NCI-H345 treated with DMSO at 0.1 percent for 48 hours (cell line): ENCODE measurements around the gene GJB3.

Experiments
- DNase-seq: peaks from one replicate; lab custom pipeline; 2025; ENCODE audit not compliant: unreplicated experiment; lab: John Stamatoyannopoulos, UW

The GJB3 gene

DNA sequence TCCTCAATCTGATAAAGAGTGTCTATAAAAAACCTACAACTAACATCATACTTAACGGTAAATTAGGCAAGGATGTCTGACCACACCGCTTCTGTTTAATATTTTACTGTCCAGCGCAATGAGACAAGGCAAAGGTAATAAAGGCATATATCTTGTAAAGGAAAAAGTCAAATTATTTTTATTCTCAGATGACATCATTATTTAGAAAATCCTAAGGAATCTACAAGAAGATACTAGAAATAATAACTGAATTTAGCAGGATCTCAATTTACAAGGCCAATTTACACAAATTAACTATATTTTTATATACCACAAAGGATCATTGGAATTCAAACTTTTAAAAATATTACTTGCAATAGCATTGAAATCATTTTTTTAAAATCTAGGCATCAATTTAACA is 41.2 kb downstream of the GJB3 start:
- no peak for DNase-seq

DNA sequence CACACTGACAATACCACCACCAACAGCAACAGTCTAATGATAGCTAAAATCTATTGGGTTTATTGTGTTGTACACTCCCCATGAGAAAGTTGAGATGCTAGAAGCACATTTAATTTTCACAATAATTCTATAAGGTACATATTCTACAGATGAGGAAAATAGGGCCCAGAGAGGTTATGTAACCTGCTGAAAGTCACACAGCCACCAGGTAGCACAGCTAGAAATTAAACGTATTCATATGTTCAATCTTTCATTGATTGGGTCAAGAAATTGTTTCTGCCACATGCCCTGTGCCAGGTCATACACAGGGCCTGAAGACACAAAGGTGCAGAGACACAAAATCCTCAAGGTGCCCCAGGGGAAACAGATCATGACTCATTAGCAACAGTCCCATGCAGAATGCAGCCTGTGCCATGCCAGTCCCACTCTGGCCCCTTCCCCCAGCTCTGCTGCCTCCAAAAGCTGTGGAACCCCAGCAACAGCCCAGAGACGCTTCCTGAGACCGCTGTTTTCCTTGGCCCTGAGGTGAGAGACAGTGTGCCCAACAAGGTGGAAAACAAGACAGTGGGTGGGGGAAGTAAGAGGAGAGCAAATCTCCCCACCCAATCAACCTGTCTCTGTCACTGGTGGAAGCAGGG is 43.9 kb downstream of the GJB3 start:
- DNase-seq, result no peak

DNA sequence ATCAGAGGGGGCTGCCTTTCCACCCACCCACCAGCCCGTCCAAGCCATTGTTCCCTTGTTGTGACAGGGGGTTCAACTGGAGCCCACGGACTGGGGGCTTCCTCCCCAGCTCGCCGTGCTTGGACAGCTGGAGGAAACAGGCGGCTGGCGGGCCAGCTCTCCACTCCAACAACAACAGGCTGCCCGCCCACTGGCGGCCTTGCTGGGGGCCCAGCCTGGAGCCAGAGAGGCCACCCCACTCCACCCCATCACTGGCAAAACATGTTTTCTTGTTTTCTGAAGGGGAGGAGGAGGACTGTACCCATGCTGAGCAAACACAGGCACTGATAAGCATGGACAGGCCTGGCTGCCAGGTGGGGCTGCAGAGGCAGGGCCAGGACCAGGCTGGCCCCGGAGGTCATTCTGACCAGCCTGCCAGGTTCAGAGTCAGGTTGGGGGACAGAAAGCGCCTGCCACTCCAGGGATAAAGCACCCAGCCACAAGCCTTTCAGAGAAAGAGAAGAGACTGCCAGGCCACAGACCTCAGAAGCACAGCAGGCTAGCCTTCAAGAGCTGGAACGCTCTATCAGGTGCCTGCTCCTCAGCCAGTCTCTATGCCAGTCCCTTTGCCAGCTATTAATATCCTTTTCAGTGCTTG is 44.6 kb downstream of the GJB3 start:
- no peak for DNase-seq

DNA sequence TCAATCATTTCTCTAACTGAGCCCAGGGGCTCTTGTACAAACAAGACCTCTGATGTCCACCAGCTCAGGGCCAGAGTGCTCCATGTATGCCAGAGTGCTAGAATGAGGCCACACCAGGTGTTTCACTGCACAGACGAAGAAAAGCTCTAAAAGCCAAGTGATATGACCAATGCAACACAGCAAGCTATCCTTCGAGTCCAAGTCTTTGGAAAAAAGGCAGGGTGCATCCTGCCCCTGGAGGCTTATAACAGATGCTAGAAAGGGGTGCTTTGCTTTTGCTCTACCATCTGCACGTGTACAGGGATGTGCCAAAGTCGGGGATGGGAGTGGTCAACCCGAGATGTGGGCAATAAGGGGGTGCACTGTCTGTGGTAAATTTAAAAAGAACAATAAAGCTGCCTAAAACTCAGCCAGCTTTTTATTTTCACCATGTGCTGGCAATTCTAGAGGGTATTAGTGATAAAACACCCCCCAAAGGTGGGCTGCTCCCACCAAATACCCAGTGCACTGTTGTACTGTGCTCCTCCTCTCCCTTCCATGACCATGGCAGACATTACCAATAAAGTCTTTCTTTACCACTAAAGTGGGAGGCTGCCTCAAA is 46.4 kb downstream of the GJB3 start:
- DNase-seq, result no peak

DNA sequence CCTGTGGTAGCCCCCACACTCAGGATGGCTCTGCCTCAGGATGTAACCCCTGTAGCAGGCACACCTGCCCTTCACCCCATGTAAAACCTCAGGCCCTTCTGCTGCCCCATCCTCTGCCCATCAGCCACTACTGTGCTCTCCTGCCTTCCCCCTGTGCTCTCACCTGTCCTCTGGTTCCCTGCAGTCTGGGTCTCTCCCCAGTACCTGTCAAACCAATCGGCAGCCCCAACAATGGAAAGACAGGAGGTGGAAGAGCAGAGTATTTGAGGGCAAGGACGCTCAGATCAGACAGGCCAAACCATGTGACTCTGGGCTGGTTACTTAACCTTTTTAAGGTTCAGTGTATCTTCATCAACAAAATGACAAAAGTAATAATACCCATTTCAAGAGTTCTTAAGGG is 47.6 kb downstream of the GJB3 start:
- DNase-seq, result no peak

DNA sequence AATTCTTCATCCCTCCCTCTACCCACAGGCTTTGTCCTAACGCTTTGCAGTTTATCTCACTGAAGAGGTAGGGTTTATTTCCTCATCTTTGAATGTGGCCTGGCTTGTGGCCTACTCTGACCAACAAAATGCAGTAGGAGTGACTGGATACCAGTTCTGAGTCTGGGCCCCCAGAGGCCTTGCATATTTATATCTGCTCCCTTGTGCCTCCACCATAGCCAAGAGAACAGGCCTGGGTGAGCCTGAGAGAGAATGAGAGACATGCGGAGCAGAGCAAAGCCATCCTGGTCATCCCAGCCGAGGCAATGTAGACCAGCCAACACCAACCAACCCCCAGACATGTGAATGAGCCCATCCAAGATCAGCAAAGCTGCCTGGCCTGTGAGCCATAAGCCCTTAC is 48.2 kb downstream of the GJB3 start:
- DNase-seq, result no peak

DNA sequence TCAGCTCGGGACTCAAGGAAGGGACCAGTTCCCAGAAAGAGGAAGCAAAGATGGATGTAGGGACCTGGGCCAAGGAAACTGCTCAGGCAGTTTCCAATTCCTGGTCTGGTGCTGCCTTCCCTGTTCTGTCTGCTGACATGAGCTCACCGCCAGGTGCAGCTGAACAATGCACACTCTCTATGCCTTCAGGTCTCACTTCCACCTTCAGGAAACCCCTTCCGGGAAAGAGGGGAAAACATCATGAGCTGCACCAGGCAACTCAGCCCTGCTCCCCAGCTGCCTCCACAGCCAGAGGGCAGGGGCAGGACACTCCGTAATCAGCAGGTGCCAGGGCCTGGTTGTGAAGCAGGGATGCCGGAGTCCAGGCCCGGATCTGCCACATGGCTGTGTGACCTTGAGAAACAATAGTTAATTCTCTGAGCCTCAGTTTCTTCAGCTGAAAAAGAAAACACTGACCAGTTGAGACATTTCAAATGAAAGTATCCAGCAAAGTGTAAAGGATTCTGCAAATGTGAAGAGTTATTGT is 50.8 kb downstream of the GJB3 start:
- DNase-seq, result no peak

DNA sequence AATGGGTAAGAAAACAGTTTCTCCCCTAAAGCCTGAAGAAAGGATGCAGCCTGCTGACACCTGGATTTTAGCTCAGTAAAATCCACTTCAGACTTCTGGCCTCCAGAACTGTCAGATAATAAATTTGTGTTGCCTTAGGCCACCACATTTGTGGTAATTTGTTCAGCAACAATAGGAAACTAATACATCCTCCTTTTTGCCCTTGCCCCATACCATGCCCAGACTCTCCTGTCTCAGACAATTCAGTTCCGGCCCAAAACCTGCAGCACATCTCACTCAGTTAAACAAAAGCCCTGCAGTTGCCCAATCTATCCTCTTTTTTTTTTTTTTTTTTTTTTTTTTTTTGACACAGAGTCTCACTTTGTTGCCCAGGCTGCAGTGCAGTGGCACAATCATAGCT is 52.7 kb downstream of the GJB3 start:
- no peak for DNase-seq
